GM18861 (cell line): Measurements from ENCODE around the gene RXRA.

ENCODE experiments used
- ATAC-seq: cut with Tn5 transposase; IDR thresholded peaks from one replicate; pipeline ENCODE4 v1.9.1; 2021; ENCODE audit not compliant: unreplicated experiment

RXRA gene

DNA sequence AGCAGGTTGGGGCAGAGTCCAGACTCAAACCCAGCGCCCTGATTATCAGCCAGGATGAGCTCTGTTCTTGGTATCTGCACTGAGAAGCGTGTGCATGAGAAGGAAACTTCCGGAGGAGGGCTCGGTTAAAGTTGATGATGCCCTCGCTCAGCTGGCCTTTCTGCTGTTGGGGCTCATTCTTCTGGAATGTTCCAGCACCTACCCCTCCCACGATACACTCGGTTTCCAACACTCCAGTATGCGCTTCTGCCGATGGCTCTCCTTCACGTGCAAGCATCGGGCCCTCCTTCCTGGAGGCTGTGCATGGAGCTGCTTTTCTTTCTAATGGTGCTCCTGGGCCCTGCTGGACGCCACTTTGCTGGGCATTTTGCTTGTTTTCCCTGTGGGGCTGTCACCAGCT, 134.0 kb downstream of the RXRA start:
- ATAC-seq, result no peak

DNA sequence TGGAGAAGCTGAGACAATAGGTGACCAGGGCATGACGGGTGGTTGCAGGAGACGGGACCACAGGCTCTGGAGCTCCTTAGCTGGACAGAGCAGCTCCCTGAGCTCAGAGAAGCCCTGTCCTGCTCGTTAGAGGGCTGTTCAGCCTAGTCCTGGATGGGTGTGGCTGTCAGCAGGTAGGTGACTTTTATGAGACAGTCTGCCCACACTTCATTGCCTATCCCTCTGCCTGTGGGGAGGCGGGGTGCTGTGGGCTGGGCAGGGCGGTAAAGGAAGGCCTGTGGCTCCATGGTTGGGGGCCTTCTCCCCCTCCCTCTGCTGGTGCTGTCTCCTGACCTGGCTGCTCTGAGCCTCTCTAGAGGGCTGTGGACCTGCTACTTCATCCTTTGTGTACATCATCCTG, 134.6 kb downstream of the RXRA start:
- ATAC-seq, result no peak

DNA sequence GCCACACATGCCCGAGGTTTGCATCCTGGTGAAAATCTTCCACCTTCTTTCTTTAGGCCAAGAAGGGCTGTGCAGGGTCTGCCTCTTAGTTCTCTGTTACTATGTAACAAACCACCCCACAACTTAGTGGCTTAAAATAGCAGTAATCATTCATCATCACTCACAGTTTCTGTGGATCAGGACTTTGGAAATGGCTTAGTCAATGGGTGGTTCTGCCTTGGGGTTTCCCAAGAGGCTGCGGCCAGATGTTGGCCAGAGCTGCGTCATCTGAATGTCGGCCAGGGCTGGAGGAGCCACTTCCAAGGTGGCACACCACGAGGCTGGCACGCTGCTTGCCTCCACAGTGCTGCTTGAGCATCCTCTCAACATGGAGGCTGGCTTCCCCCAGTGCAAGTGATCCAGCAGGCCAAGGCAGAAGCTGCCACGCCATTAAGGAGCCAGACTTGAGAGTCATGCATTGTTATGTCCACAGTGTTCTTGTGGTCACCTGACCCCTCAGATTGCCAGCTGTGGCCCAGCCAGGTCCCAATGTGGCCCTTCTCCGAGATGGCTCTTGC, 135.2 kb downstream of the RXRA start:
- ATAC-seq, result no peak

- ATAC-seq, result no peak
Observed at GRCh38 chr9:134462318-134462717, 136.1 kb downstream of the RXRA start.

DNA sequence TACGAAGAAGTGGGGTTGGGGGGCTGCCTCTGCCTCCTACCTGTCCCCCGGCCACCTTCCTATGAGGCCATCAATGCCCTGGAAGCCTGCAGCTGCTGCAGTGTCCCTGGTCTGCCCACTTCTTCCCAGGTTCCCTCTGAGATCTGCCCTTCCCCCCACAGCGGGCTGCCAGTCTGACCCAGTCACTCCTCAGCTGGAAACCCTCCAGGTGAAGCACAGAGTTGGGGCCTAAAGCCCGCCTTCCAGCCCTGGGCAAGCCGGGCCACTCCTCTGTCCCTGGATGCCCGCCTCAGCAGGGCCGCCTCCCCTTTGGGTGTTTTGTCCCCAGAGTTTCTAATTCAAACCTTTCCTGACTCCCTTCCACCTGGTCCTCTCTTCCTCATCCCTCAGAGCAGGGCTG, 137.0 kb downstream of the RXRA start:
- no peak for ATAC-seq

DNA sequence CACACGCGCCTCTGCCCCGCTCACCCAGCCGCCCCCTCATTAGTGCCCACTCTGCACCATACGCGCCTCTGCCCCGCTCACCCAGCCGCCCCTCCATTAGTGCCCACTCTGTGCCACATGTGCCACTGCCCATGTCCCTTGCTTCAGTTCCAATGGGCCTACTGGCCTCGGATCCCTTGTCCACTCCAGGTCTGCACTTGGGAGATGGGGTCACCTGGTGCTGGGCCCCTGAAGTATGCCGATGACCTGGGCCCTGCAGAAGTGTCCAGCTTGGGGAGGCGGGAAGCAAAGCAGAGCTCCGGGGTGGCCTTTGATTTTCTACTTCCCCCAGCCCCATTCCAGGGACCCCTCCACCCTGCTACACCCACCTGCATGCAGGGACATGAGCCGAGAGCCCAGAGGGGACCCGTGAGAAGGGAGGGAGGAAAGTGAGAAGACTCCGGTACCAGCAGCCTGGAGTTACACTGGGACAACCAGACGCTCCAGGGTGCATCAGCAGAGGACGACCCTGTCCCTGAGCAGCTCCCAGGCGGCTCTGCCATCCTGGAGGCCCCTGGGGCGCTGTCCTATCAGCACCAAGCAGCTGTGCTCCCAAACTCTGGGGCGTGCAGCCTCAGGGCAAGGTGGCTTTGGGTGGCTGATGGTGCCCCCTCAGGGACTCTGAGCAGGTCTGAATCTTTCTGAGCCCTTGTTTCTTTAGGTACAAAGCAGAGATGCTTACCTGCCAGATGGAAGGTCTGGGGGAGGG, 140.8 kb downstream of the RXRA start:
- ATAC-seq, result no peak

DNA sequence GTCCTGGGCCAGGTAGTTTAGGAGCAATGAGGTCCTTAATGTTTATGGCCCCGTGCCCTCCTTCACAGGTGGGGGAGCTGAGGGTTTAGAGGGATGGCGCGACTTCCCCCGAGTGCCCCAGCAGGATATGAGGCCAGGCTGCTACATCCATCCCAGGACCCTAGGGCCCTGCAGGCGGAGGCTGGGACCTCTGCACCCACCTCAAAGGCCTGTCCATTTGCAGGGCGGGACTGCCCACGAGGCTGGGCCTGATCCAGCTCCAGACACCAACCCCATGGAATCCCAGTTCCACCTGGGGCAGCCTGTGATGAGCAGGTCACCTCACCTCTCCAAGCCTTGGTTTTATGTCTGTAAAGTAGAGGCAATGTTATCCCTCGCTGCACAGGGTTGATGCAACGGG, 142.1 kb downstream of the RXRA start:
- no peak for ATAC-seq

DNA sequence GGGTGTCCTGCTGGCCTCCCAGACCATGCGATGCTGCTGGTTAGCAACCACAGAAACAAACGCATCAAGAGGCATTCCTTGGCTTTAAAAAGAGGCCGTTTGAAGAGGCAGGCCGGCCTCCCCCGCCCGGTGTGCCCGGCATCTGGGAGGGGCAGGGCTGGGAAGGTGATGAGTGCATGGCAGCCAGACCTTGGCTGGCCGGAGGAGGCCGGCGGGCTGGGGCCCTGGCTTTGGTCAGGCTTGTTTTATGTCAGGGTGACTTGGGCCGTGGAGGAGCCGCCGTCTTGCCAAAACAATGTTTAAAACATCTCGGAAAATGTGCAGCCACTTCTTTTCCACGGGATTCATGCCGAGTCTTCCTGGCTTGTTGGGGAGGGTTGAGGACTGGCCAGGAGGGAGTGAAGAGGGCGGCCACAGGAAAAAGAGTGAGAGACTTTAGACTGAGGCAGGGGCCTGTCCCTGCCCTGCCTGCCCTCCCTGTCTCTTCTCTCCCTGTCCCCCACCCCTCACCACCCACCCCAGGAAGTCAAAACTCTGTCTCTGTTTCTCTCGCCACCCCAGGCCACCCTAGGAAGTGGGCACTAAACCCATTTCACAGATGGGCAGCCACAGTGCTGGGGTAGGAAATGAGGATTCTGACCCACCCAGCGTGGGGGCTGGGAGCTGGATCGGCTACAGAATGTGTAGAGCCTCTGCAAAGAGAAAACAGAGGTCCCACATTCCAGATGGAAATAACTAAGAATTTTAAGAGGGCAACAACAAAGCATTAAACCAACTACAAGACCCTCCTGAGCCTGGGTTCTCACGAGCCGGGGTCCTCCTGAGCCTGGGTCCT, 143.0 kb downstream of the RXRA start:
- no peak for ATAC-seq

- no peak for ATAC-seq
Observed at GRCh38 chr9:134472256-134472655, 146.0 kb downstream of the RXRA start.

DNA sequence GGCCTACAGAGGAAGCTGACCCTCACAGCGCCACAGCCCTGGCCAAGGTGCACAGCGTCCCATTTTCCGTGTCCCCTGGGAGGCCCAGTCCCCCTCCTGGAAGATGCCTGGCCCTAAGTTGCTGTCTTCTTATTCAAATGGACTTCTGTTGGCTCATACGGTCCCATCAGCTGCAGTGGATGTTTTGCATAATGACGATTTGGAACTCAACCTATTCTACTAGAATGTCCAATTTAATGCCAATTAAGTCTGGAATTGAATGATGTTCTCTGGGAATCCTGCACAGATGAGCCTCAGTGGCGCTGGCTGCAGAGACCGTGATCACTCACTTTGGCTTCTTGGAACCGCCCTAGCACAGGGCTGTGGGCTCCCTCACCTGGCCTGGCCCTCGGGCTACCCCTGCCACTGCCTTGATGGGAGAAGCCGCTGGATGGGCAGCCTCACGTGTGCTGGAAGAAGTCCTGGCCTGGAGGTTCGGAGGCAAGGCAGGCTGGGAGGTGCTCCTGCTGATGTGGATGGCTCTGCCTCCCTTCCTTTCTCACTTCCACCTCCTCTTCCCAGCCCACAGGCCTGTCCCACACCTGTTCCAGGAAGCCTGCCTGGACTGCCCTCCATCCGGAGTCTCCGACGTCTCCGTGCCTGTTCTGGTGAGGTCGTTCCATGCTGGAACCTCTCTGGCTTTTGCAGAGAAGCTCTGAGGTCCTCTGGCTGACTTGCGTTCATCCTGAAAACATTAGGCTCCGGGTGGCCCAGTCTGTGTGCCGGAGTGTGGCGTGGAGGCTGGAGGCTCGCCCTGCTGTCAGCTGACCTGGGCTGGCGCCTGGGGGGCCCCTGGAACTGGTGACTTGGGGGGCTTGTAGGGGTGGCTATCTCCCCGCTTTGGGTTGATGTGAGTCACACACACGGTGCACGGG, 147.1 kb downstream of the RXRA start:
- ATAC-seq, result no peak

DNA sequence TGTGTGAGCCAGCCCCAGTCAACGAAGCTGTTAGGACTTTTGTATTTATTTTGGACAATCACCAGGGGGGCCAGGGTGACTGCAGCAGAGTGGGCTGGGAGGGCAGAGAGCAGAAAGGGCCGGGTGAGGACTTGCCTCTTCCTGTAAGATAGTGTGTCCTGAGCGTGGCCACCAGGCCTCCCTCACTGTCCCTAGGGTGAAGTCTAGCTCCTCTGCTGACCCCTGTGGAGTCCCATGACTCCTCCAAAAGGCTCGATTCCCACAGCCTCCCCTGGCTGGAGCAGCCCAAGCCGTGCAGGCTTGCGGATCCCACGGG, 147.8 kb downstream of the RXRA start:
- ATAC-seq, result no peak

DNA sequence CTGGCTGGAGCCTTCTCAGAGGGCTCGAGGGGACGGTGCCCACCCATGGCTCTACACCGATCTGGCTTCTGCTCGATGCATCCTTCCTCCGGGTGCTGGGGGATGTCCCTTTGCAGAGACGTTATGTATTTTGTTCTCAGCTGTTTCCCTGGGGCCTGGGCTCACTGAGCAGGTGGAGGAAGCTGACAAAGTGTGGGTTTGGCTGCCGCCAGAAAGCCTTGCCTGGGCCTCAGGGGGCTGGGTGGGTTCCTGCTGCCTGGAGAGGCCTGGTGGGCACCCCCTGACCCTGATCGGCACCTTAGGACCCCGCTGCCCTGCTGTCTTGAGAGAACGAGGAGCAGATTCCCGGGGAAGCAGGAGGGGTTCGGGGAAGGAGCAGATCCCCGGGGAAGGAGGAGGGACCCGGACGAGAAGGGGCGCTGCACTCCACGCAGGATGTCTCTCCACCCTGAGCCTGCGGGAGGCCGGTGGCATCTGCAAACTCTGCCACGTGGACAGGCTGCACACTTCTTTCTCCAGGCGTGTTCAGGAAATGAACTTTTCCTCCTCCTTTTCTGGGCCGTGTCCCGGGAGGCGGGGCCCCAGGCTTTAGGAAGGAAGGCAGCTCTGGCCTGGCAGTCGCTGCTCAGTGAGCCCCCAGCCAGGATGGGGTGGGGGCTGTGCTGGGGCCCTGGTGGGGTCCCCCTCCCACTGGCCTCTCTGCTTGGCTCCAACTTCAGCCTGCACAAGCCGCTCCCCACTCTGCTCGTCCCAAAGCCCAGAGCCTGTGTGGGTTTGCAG, 148.9 kb downstream of the RXRA start:
- no peak for ATAC-seq

DNA sequence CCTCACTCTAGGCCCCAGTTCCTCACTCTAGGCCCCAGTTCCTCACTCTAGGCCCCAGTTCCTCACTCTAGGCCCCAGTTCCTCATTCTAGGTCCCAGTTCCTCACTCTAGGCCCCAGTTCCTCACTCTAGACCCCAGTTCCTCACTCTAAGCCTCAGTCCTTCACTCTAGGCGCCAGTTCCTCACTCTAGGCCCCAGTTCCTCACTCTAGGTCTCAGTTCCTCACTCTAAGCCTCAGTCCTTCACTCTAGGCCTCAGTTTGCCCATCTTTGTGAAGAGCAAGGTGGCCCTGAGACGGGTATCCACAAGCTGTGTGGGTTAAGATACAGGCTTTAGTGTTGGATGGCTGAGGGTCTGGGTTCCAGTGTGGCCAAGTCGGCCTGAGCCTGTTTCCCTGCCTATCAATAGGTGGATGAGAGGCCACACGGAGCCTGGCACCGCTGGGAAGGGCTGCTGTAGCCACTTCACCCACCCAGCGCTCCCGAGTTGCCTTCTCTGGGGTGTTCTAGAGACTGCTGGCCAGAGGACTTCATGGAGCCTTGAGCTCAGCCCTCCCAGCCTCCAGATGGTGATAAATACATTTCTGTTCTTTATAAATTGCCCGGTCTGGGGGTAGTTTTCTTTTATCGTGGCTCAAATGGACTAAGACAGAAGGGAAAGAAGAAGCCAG, 150.2 kb downstream of the RXRA start:
- no peak for ATAC-seq

- no peak for ATAC-seq
Observed at GRCh38 chr9:134476942-134477335, 150.7 kb downstream of the RXRA start.

DNA sequence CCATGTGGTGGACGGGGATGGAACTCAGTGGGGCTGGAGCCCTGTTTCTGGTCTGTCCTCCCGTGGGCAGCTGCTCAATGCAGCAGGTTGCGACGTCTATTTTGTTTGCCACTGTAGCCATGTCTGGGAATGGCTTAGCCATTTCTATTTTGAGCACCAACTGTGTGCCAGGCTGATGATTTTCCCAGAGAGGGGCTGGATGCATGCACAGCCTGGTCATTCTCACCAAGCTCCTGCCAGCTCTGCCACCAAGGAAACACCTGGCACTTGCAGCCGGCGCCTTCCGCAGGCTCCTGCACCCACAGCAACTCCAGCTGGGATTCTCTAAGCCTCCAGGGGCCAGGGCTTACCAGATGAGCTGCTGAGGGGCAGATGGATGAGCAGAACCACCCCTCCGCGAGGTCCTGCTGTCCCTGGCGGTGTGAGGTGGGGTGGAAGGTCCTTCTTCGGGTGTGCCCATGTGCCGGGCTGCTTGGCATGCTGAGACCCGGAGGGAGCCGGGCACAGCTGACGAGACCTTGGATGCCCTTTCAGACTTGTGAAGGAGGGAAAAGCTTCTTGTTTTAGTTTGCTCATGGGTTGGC, 151.2 kb downstream of the RXRA start:
- ATAC-seq, result no peak

DNA sequence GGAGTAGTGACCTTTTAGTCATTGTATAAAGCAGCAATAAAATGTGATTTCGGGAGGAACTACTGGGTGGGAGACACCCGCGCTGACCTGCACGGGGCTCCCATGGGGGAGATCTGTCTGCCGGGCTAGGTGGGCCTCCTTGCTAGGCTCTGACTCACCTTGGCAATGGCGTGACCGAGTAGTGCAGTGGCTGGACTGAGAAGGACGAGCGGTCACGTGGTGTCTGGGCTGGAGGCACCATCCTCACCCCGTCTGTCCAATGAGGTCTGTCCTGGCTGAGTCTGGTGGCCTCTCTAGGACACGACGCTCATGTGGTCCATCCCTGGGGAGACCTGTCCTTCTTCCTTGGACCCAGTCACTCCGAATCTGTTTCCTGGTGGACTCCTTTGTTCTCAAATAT, 151.7 kb downstream of the RXRA start:
- no peak for ATAC-seq

DNA sequence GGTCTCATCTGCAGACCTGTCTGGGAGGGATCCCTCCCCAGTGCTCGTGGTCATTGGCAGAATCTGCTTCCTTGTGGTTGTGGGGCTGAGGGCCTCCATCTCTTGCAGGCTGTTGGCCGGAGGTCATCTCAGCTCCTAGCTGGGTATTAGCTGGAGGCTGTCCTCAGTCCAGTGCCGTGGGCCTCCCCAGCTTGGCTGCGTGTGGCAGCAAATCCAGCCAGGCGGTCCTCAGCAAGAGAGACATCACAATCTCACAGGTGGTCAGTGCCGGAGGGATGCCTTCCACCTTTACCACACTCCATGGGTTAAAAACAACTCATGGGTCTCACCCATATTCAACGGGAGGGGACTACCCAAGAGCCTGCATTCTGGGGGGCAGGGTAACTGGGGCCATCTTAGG, 155.5 kb downstream of the RXRA start:
- no peak for ATAC-seq

- no peak for ATAC-seq
Observed at GRCh38 chr9:134482226-134482625, 156.0 kb downstream of the RXRA start.

- no peak for ATAC-seq
Observed at GRCh38 chr9:134483361-134484184, 157.3 kb downstream of the RXRA start.
